Stimulated activated CD8-positive, alpha-beta memory T cell treated with anti-CD3 and anti-CD28 coated beads, Interleukin-4, amount 100 ng/mL, for 1 hour (primary cell): ENCODE results near the gene SYNE1.
"Not testable (repeated sequence)": the region's sequence is repeated elsewhere in the genome, so short reads cannot be mapped to it uniquely, and the experiment has no call there.

Experiments
- DNase-seq, 2 donors: peaks; one replicate each; pipeline ENCODE4 v3.0.0-alpha.2; 2020; ENCODE audit warnings: low read depth in 2 of 2, low spot score in 1 of 2

The SYNE1 gene

DNA sequence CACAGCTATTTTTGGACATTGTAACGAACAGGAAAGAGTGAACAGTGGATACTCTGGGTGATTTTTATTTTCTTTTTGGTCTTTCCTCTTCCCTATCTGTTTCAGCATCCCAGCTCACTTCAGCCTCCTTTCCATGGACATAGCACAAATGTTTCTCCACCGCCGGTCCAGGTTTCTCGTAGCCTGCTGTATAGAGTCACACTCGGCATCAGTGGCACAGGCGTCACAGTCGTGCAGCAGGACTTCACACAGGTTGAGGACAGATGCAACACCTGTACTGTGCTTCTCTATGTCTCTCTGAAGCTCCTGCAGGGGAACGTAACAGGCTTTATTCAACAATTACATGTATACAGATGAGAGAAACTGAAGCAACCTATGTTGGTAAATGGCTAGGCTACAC, 481.4 kb downstream of the SYNE1 start:
- DNase-seq, result no peak

DNA sequence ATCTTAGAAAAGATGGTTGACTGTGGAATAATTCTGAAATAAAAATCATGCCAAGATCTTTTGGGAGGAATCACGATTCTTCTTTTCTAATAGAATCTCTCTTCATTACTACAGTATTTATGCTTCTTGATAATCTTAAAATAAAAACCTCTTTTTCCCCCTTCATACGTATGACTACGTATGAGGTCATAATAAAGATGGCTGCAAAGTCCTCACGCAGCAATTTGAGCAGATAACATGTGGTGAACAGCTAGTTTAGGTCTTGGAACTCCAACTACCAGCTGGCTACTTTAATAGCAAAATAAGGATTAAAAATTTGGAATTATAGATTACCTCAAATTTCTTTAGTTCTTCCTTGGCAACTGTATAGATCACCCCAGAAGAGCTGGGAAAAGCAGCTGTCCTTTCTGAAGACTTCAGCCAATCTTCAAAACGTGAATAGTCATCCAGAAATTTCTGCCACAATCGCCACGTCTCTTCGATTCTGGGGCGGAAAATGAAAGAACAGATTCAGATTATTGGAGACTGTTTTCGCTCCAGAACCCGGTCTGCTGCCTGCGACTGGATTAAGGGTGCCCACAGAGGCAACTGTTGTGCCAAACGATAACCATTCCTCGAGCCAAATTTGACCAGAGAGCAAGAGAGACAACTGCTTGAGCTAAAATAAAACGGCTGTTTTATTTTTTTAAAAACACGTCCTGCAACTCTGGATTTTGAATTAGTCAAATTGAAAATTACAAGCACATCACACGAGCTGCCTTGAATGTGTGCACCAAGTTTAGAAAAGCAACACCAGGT, 482.4 kb downstream of the SYNE1 start:
- DNase-seq, result no peak

DNA sequence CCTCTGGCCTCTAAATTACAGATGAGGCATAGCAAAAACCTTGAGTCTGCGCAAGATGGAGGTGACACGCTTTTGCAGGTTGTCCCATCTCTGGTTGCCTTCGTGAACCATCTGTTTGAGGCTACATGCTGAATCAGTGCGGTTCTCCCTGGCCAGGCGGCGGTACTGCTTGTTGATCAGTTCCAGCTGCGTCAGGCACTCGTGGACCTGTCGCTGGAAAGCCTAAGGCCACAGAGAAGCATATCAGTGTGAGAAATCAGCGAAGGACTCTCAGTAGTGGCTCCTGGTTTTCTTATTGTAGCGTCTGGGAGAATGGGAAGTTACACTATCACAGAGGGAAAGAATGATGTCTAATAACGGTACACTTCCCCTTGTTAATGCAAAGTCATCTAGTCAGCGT, 485.2 kb downstream of the SYNE1 start:
- no peak for DNase-seq

DNA sequence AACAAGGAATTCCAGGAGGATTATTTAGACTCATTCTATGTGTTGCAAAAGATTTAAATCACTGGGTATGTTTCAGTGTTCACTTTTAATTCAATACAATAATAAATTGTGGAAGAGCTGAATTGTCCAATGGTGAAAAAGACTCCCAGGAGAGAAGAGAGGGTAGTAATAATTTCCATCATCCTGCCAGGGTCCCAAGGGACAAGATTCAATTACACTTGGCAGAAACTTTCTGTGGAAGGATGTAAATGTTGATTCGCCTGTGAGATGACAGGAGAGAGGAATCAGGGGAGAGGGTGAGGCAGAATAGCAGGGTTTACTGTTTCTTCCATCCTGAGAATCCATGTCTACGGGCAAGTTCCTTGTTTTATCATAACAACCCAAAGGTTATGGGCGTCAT, 487.0 kb downstream of the SYNE1 start:
- no peak for DNase-seq

DNA sequence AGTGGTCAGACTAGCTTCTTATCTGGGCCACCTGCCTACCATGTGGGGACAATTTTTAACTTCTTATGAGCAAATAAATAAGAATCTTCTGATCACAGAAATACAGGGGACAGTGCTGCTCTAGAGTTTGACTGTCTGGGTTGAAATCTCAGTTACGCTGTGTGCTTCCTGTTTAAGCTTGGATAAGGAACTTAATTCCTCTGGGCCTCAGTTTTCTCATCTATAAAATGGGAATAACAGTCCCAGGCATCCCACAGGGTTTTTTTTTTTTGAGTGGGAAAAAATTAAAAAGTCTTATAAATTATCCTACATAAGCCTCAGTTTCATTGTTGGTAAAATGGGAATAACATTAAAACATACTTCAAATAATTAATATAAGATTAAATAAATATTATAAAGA, 488.8 kb downstream of the SYNE1 start:
- DNase-seq, result no peak

DNA sequence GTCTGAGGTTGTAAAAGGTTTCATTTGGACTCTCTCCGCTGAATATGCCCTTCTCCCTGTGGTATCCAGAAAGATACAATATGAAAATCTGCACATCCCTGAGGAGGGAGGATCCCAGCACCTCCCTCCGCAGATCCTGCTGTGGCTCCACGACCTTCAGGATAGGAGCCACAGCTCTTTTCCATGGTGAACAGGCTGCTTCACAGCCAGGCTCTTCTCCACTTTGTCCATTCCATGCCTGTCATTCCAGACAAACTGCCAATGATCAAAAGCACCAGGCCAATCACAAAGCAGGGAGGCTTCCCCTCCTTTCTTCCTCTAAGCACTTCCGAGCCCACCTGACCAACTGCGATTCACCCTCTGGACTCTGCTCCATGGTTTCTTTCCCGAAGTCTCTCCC, 489.9 kb downstream of the SYNE1 start:
- DNase-seq, result no peak

DNA sequence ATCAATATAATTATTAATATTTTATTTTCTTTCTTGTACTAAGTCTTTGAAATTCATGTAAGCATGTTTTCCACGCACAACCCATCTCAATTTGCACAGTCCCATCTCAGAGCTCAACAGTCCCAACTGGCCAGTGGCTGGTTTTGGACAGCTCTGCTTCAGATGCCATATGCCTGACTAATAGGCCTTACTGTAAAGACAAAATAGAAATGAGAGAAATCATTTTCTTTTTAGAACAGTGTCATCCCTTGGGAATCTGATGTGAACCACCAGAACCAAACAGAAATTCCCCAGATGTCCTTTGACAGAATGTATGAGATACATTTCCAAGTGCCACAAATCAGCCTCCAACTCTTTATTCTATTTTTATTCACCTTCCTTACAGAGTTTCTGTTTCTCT, 490.8 kb downstream of the SYNE1 start:
- no peak for DNase-seq

DNA sequence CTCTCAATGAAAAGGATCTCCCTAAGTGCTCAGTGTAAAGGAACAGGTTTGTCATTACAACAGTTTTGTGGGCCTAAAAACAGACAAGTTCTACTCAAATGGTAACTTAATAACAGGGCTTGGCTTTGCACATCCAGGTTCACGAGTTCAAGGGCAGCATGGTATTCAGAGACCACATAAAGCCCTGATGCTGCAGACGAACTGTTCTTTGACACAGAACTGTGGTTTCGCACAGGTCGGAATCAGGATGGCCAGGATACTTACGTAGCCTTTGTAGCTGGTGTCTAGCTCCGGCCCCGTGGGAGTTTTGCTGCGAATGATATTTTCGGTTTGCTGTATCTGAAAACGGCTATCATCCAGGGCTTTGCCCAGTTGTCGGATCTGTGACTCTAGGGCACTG, 493.8 kb downstream of the SYNE1 start:
- DNase-seq, result no peak

DNA sequence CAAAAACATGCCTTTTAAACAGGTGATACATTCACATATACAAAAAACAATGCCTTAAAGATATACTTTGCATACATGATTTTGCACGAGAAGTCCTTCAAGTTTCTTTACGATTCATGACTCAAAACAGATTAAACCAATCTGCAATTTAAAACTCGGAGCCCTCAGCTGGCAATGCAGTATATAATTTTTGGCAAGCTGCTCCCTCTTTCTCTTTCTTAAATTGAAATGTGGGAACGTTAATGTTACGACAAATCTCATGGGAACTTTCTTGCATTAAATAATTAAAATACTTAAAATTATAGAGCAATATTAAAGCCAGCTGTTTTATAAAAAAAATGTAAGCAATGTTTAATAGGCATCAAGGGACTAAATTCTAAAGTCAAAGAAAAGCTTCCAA, 495.1 kb downstream of the SYNE1 start:
- DNase-seq, result no peak

DNA sequence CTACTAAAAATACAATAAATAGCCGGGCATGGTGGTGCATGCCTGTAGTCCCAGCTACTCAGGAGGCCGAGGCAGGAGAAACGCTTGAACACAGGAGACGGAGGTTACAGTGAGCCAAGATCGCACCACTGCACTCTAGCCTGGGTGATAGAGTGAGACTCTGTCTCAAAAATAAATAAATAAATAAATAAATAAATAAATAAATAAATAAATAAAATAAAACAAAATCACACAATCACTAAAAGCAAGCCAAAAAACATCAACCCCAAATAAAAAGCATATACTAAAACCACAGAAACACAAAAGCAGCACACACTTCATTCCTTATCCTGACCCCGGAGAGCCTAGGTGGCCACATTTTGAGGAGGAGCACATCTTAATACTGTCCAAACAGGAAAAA, 498.8 kb downstream of the SYNE1 start:
- not testable (repeated sequence) for DNase-seq

DNA sequence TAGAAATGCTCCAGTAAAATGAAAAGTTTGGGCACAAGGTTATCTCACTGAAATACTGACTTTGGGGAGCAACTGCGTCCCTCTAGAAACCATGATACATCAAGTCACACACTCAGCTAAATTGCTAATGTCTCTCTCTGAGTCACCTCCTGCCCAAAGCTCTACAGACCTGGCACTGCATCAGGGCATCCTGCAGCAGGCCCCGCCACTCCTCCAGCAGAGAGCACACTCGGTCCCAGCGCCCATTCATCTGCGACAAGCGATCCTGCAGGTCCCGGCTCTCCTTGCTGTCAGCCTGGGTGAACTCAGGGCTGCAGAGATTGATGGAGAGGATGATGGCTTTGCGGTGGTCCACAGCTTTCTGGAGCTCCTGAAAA, 500.7 kb downstream of the SYNE1 start:
- no peak for DNase-seq

DNA sequence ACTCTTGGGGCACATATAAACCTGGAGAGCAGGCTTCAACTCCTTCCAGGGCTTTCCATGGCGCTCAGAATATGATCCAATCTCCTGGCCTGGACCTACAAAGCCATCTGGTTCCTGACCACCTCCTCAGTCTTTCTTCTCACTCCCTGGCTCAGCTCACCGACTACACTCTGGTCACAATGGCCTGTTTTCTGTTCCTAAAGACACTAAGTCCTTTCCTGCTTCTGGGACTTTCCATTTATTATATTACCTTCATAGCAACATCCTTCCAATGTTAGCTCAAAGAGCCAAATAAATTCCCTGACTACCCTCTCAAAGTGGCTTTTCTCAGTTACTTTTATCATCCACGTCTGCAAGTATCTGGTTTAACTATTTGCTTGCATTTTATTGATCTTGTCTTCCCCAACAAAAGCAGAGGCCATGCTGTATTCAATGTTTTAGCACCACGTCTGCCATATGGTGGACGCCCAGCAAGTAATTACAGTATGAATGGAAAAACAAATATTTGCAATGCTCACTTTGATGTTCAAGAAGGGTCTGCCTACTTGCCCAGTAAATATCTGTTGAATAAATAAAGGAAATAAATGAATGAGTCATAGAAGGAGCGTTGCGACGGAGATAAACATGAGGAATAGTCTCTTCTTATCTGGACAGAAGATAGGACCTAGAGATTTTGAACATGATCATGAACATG, 501.3 kb downstream of the SYNE1 start:
- no peak for DNase-seq

DNA sequence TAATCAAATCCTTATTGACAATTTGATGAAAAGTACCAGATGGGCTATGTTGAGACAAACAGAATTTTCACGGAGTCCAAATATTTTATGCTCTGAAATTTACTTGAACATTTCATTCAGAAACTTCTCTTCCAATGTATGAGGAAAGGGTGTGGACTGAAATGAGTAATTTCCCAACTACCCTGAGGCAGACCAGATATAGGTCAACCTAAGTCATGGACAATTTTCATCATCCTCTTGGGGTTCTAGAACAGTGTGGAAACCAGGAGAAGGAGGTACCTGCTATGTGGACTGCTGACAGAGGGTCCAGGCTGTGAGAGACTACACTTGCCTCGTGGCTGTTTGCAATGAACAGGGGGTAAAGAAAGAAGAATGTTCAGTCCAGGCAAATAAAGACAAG, 506.7 kb downstream of the SYNE1 start:
- DNase-seq, result no peak

DNA sequence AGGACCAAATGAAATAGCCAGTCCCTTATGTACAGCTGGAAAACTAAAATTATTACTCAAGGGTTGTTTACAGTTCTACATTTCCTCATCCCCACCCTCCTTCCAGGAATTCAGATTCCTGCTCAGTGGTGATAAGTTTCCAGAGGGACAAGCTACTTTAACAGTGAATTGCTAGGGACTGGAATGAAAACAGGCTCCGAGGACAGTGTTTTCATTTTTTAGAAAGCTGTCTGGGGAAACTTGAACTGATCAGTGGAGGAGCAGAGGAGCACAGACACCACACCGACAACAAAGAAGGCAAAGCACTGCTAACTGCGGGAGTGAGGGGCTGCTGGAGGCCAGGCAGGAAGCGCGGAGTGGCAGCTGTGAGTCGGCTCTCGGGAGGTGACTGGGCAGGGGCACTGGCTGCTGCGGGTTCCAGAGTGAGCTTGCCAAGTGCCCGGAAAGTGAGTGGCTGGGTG, 507.4 kb downstream of the SYNE1 start:
- DNase-seq, result no peak

DNA sequence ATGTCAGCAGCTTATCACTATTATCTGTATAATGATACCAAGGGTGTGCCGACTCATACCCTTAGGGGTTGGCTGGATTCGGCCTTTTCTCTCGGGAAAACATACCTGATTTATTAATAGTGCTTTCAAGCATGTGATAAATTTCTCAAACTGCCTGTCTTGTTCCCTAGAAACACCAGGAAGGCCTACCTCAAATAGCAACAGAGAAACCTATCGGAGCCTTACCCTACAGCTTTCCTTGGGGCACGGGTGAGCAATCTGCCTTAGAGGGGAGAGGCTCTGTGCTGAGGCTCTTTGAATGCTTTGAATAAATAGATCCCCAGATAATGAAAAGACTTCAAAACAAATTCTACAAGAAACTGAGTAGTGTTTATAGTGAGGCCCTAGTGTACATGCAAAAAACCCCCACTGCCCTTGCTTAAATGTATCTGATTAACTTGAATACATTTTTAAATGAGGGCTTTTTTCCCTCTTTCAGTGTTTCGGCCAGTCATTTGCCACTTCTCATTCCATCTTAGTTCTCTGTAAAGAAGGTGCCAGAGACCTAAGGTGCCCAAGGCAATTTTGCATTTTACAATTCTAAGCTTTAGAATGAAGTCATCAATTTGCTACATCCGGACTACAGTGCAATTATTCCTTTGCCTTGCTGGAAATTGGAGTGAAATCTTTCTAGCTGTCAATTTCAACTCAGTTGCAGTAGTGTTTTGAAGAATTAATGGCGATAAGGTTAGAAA, 509.6 kb downstream of the SYNE1 start:
- DNase-seq, result no peak

DNA sequence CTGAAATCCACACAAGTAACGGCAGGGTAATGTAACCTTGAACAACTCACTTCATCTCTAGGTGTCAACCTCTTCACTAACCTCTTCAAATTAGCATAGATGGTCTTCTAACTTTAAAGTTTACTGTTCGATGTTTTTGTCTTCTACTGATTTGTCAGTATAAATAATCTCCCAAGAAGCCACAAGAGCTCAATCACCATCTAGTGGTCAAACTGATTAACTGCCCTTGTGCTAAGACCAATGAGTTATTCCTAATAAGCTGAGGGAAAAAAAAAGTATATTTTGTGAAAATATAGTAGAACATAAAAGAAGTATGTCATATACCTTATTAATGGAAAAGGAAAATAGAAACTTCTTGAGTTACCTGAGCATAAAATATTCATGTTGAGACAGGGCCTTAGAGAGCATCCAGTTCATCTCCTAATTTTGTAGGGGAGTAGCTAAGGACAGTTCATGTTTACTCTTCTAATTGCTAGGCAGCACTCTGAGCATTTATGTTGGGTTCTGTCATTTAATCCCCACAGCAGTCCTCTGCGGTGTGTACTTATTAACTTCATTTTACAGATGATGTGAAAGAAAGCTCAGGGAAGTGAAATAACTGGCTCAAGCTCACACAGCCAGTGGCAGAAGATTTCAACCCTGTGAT, 512.6 kb downstream of the SYNE1 start:
- no peak for DNase-seq

DNA sequence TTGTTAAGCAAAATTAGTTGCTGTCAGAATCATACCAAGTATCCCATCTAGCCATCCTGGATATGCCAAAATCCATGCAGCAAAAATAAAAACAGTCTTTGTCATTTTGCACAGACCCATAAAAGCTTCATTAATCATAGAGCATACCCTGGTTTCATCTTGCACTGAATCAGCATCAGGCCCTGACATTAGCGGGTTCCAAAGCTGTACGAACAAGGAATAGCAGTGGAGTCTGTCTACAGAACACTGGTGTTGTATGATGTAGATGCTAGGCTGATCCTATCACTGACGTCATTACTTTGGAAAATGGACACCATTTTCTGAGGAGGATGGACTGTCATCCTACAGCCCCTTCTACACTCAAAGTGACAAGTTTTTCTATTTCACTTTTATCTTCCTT, 514.1 kb downstream of the SYNE1 start:
- no peak for DNase-seq

DNA sequence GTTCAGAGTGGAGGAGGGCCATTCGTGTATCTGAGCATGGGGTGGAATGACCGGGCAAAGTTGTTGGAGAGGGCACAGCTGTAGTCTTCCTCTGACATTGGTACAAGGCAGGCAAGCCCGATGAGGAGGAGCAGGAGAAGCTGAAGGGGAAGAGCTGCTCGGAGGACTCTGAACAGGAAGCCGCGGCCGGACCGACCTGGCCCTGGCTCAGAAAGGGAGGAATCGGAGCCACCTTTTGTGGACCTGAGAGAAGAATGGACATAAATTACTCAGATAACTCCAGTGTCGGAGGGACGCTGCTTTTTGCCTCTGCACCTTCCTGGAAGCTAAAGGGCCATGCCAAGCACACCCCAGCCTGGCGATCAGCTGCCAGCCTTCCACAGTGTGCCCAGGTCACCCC, 514.7 kb downstream of the SYNE1 start:
- DNase-seq, result no peak

DNA sequence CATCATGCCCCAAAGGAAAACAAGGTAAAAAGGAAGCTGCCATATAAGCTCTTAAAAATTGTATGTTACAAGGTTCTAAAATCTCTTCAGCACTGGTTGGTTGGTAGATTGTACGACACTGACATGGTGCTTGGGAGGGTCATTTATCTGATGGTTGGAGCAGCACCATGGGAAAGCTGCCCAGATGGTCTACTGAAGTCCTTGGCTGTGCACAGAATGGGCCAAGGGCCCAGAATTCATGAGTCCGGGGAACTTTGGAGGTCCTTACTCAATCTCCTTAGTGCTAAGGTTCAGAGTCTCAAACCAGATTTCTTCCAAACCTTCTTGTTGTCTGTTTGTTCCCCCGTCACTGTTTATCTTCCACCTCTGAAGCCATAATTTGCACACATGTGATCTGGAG, 515.3 kb downstream of the SYNE1 start:
- DNase-seq, result no peak

DNA sequence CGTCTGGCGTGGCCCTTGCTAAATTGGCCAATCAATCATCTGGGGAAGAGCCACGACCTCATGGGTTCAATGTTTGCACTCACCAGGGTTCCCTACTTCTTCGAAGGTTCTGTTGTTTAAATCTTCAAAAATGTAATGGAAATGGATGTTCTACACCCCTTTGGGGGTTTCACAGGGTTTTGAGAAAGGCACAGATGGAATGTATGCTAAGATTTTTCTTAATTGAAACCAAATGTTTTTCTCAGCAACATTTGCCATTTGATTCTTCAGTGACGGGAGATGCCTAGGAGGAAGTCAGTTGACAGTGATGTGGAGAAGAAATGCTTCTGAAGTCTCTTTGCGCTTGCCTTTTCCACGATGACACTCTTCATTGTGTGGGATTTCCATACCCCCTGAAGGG, 517.3 kb downstream of the SYNE1 start:
- DNase-seq, result no peak

DNA sequence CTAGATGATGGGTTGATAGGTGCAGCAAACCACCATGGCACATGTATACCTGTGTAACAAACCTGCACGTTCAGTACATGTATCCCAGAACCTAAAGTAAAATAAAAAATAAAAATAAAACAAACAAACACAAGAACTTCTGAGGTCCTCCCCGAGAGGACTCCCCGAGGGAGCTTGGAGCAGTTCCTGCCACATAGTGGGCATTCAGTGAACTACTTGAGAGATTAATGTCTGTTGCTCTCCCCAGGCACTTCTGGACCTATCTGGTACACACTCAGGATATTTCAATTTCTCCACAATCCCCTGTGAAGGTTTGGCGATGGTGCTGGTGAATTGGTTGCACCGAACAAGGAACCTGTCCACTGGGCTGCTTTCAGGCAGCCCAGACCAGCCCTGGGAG, 518.5 kb downstream of the SYNE1 start:
- DNase-seq, result no peak

DNA sequence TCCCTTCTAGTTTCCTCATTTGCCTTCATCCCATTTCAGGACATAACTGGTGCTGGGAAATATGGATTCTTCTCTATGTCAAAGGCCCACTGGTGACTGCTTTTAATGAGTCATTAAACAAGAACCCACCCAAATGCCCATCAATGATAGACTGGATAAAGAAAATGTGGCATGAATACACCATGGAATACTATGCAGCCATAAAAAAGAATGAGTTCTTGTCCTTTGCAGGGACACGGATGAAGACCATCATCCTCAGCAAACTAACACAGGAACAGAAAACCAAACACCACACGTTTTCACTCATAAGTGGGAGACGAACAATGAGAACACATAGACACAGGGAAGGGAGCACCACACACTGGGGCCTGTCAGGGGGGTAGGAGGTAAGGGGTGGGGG, 518.9 kb downstream of the SYNE1 start:
- DNase-seq, result no peak
